Measurements from ENCODE around the gene PRR12.

GRCh38 chr19:49590971-49591730 lies at the start of gene PRR12:
- TF ChIP-seq EP300 (IDR thresholded peaks at IDR 0.05): no peak
- peak in 1 of 2 donors; percentile 13 for TF ChIP-seq POLR2AphosphoS5 (IDR thresholded peaks at IDR 0.05)

Data from upper lobe of left lung (tissue), 4 donors.